ENCODE results near the gene CBL.

CBL gene

GRCh38 chr11:119229741-119230140 lies 23.6 kb downstream of the CBL start:
- no peaks in the 10 kb centered on the region for H3K27me3 ChIP-seq
- no peaks in the 10 kb centered on the region for H3K9me3 ChIP-seq
- TF ChIP-seq CTCF (IDR thresholded peaks at IDR 0.05; ENCODE audit: low read depth, low read length), result no peak
- no peaks in the 10 kb centered on the region for H3K4me1 ChIP-seq
- H3K4me3 ChIP-seq (ENCODE audit: low read depth, low read length), result no peak overlapping the region
- no peak for DNase-seq
- H3K36me3 ChIP-seq, result peaks cover 6% of the 10 kb centered on the region

- no peak for DNase-seq
- no peaks in the 10 kb centered on the region for H3K9me3 ChIP-seq
- no peak overlapping the region for H3K4me3 ChIP-seq (ENCODE audit: low read depth, low read length)
- no peaks in the 10 kb centered on the region for H3K4me1 ChIP-seq
- H3K36me3 ChIP-seq, result peaks cover 6% of the 10 kb centered on the region
- no peak for TF ChIP-seq CTCF (IDR thresholded peaks at IDR 0.05; ENCODE audit: low read depth, low read length)
- no peaks in the 10 kb centered on the region for H3K27me3 ChIP-seq
These were observed 30.4 kb downstream of the CBL start for GRCh38 chr11:119236490-119236889.

- no peak for DNase-seq
- Histone ChIP-seq H3K27me3 (no peaks in the 10 kb centered on the region), H3K4me3 (ENCODE audit: low read depth, low read length) (no peak overlapping the region), H3K4me1 (no peaks in the 10 kb centered on the region), H3K36me3 (peaks cover 6% of the 10 kb centered on the region), H3K9me3 (no peaks in the 10 kb centered on the region)
- TF ChIP-seq CTCF (IDR thresholded peaks at IDR 0.05; ENCODE audit: low read depth, low read length), result no peak
These were observed 30.8 kb downstream of the CBL start for GRCh38 chr11:119236891-119237290.

- no peak for DNase-seq
- Histone ChIP-seq H3K4me1 (no peaks in the 10 kb centered on the region), H3K4me3 (ENCODE audit: low read depth, low read length) (no peak overlapping the region), H3K9me3 (no peaks in the 10 kb centered on the region), H3K36me3 (peaks cover 4% of the 10 kb centered on the region), H3K27me3 (no peaks in the 10 kb centered on the region)
- no peak for TF ChIP-seq CTCF (IDR thresholded peaks at IDR 0.05; ENCODE audit: low read depth, low read length)
These were observed 31.4 kb downstream of the CBL start for GRCh38 chr11:119237515-119237914.

- Histone ChIP-seq H3K9me3 (no peaks in the 10 kb centered on the region), H3K36me3 (no peaks in the 10 kb centered on the region), H3K27me3 (no peaks in the 10 kb centered on the region), H3K4me3 (ENCODE audit: low read depth, low read length) (no peak overlapping the region), H3K4me1 (no peaks in the 10 kb centered on the region)
- no peak for DNase-seq
- no peak for TF ChIP-seq CTCF (IDR thresholded peaks at IDR 0.05; ENCODE audit: low read depth, low read length)
These were observed 42.9 kb downstream of the CBL start for GRCh38 chr11:119248750-119249670.

- TF ChIP-seq CTCF (IDR thresholded peaks at IDR 0.05; ENCODE audit: low read depth, low read length), result no peak
These were observed 43.5 kb downstream of the CBL start for GRCh38 chr11:119249671-119250010.

More at GRCh38 chr11:119249671-119250010, 43.5 kb downstream of the CBL start:
- no peak overlapping the region for H3K4me3 ChIP-seq (ENCODE audit: low read depth, low read length)
- H3K9me3 ChIP-seq, result no peaks in the 10 kb centered on the region
- DNase-seq, result no peak
- no peaks in the 10 kb centered on the region for H3K36me3 ChIP-seq
- no peaks in the 10 kb centered on the region for H3K4me1 ChIP-seq
- H3K27me3 ChIP-seq, result no peaks in the 10 kb centered on the region
